HEK293 (cell line): ENCODE data around the gene RNF223.

Source experiments
- CTCF ChIA-PET: fragments of 350-600 bp; formaldehyde crosslinking; extraction: SDS; loops from one replicate; lab custom pipeline; 2021; ENCODE audit warnings: antibody characterized with exemption; lab: Yijun Ruan, JAX
- POLR2A ChIA-PET: fragments of 300-600 bp; formaldehyde crosslinking; extraction: SDS; loops from one replicate; lab custom pipeline; 2020; ENCODE audit warnings: antibody characterized with exemption, inconsistent platforms; lab: Yijun Ruan, JAX
- H3K27ac ChIP-seq: fragments of 200-500 bp; sonication (Bioruptor generic); 2 replicates; pipeline ENCODE4 v1.5.1; 2014; ENCODE audit warnings: low read depth, low read length, control low read depth, inconsistent platforms; ENCODE audit errors: extremely low read depth
- H3K36me3 ChIP-seq, 2 experiments: fragments of 200-500 bp in 1 of 2; sonication (Bioruptor generic) in 1 of 2; 1 replicate in 1 of 2; 2 replicates in 1 of 2; pipeline ENCODE4 v1.5.1; 2014 to 2017; ENCODE audit warnings: inconsistent platforms in 2 of 2, low read length in 2 of 2; ENCODE audit not compliant: control insufficient read depth in 2 of 2, insufficient read depth in 1 of 2
- H3K4me1 ChIP-seq: fragments of 200-500 bp; sonication (Bioruptor generic); 2 replicates; pipeline ENCODE4 v1.5.1; 2014; ENCODE audit warnings: mild to moderate bottlenecking, low read length, inconsistent platforms; ENCODE audit not compliant: control insufficient read depth, insufficient read depth
- H3K4me3 ChIP-seq: 2 replicates; pipeline ENCODE4 v1.5.1; 2011; ENCODE audit warnings: low read depth, mild to moderate bottlenecking, control low read depth, low read length, moderate library complexity
- H3K9me3 ChIP-seq: fragments of 200-500 bp; sonication (Bioruptor generic); 2 replicates; pipeline ENCODE4 v1.5.1; 2014; ENCODE audit warnings: low read depth, low read length, inconsistent platforms; ENCODE audit not compliant: control insufficient read depth, insufficient read depth
- KLF16 ChIP-seq: fragments of 450-650 bp; formaldehyde crosslinking; IDR thresholded peaks from 2 replicates; pipeline ENCODE4 v1.5.1; 2017; ENCODE audit warnings: missing biosample characterization, missing genetic modification characterization
- MEIS1 ChIP-seq: sonication (generic); formaldehyde crosslinking; IDR thresholded peaks from 2 replicates; pipeline ENCODE4 v1.8.1; 2022; ENCODE audit warnings: missing genetic modification reagents, mild to moderate bottlenecking, borderline replicate concordance
- SCRT1 ChIP-seq: fragments of 450-650 bp; formaldehyde crosslinking; IDR thresholded peaks from 2 replicates; pipeline ENCODE4 v1.5.1; 2016; ENCODE audit warnings: missing biosample characterization, missing genetic modification characterization, borderline replicate concordance
- SCRT2 ChIP-seq: fragments of 450-650 bp; formaldehyde crosslinking; IDR thresholded peaks from 2 replicates; pipeline ENCODE4 v1.5.1; 2016; ENCODE audit warnings: missing biosample characterization, missing genetic modification characterization
- TCF7L2 ChIP-seq: IDR thresholded peaks from 2 replicates; pipeline ENCODE4 v1.6.1; 2011; ENCODE audit warnings: low read depth, mild to moderate bottlenecking, inconsistent platforms, low read length, moderate library complexity, borderline replicate concordance
- TSHZ1 ChIP-seq: fragments of 450-650 bp; formaldehyde crosslinking; IDR thresholded peaks from 2 replicates; pipeline ENCODE4 v1.5.1; 2016; ENCODE audit warnings: missing biosample characterization, missing genetic modification characterization, borderline replicate concordance
- ZNF133 ChIP-seq: fragments of 450-650 bp; formaldehyde crosslinking; IDR thresholded peaks from 2 replicates; pipeline ENCODE4 v1.5.1; 2016; ENCODE audit warnings: missing biosample characterization, missing genetic modification characterization
- ZNF140 ChIP-seq: fragments of 450-650 bp; formaldehyde crosslinking; IDR thresholded peaks from 2 replicates; pipeline ENCODE4 v1.5.1; 2016; ENCODE audit warnings: missing biosample characterization, missing genetic modification characterization
- ZNF26 ChIP-seq: fragments of 450-650 bp; formaldehyde crosslinking; IDR thresholded peaks from 2 replicates; pipeline ENCODE4 v1.5.1; 2016; ENCODE audit warnings: missing biosample characterization, missing genetic modification characterization
- ZNF341 ChIP-seq: fragments of 450-650 bp; formaldehyde crosslinking; IDR thresholded peaks from 2 replicates; pipeline ENCODE4; 2016; ENCODE audit warnings: low read depth, missing biosample characterization, missing genetic modification characterization
- ZNF366 ChIP-seq: fragments of 450-650 bp; formaldehyde crosslinking; conservative IDR thresholded peaks from 2 replicates; pipeline ENCODE4 v1.5.1; 2016; ENCODE audit warnings: missing biosample characterization, missing genetic modification characterization
- ZNF391 ChIP-seq: fragments of 450-650 bp; formaldehyde crosslinking; IDR thresholded peaks from 2 replicates; pipeline ENCODE4 v1.5.1; 2016; ENCODE audit warnings: low read depth, missing biosample characterization, missing genetic modification characterization, borderline replicate concordance
- ZNF510 ChIP-seq: fragments of 450-650 bp; formaldehyde crosslinking; IDR thresholded peaks from 2 replicates; pipeline ENCODE4 v1.5.1; 2018; ENCODE audit warnings: mild to moderate bottlenecking, missing genetic modification characterization, missing biosample characterization; ENCODE audit not compliant: insufficient replicate concordance
- ZNF561 ChIP-seq: fragments of 450-650 bp; IDR thresholded peaks from 2 replicates; pipeline ENCODE4 v1.5.1; 2018; ENCODE audit warnings: missing biosample characterization, missing genetic modification characterization, borderline replicate concordance
- ZNF768 ChIP-seq: fragments of 450-650 bp; formaldehyde crosslinking; IDR thresholded peaks from 2 replicates; pipeline ENCODE4 v1.5.1; 2018; ENCODE audit warnings: missing biosample characterization, mild to moderate bottlenecking, missing genetic modification characterization
- ZNF776 ChIP-seq: fragments of 450-650 bp; formaldehyde crosslinking; IDR thresholded peaks from 2 replicates; pipeline ENCODE4 v1.5.0; 2017; ENCODE audit warnings: missing biosample characterization, missing genetic modification characterization, borderline replicate concordance
- ZSCAN30 ChIP-seq: fragments of 450-650 bp; IDR thresholded peaks from 2 replicates; pipeline ENCODE4 v1.5.1; 2018; ENCODE audit warnings: missing biosample characterization, mild to moderate bottlenecking, missing genetic modification characterization, moderate library complexity
- TF ChIP-seq, protein P1 (sequence below): fragments of 450-650 bp; formaldehyde crosslinking; IDR thresholded peaks from 2 replicates; pipeline ENCODE4 v1.5.1; 2016; ENCODE audit warnings: missing biosample characterization, missing genetic modification characterization
- TF ChIP-seq, protein P2 (sequence below): fragments of 450-650 bp; formaldehyde crosslinking; IDR thresholded peaks from 2 replicates; pipeline ENCODE4 v1.5.1; 2016; ENCODE audit warnings: missing biosample characterization, missing genetic modification characterization, low read depth
- TF ChIP-seq, protein P3 (sequence below): fragments of 450-650 bp; formaldehyde crosslinking; IDR thresholded peaks from 2 replicates; pipeline ENCODE4 v1.5.1; 2017; ENCODE audit warnings: missing biosample characterization, missing genetic modification characterization
- TF ChIP-seq, protein P4 (sequence below): fragments of 450-650 bp; formaldehyde crosslinking; IDR thresholded peaks from 2 replicates; pipeline ENCODE4 v1.5.1; 2017; ENCODE audit warnings: missing biosample characterization, missing genetic modification characterization

Gene RNF223

GRCh38 chr1:1048765-1049164, 25.3 kb downstream of the RNF223 start (continued):
- TF ChIP-seq SCRT1 (tag by site-specific recombination) (no peak), TCF7L2 (no peak), ZNF133 (no peak)

- no peaks in the 10 kb centered on the region for H3K9me3 ChIP-seq
- no peak overlapping the region for H3K4me3 ChIP-seq
- H3K36me3 ChIP-seq: peaks cover 0 to 81% of the 10 kb centered on the region in 2 experiments; a peak in 1 of 3 replicates
- TF ChIP-seq MEIS1 (CRISPR knock-in tag) (no peak), ZNF561 (tag by site-specific recombination) (no peak), ZNF391 (no peak), ZSCAN30 (no peak), ZNF366 (tag by site-specific recombination) (no peak), ZNF341 (no peak), TSHZ1 (tag by site-specific recombination) (no peak), ZNF776 (tag by site-specific recombination) (no peak), ZNF510 (tag by site-specific recombination) (no peak), KLF16 (no peak), ZNF140 (no peak), ZNF26 (tag by site-specific recombination) (no peak), SCRT2 (tag by site-specific recombination) (no peak), ZNF768 (tag by site-specific recombination) (no peak)
- TF ChIP-seq, protein P1, sequence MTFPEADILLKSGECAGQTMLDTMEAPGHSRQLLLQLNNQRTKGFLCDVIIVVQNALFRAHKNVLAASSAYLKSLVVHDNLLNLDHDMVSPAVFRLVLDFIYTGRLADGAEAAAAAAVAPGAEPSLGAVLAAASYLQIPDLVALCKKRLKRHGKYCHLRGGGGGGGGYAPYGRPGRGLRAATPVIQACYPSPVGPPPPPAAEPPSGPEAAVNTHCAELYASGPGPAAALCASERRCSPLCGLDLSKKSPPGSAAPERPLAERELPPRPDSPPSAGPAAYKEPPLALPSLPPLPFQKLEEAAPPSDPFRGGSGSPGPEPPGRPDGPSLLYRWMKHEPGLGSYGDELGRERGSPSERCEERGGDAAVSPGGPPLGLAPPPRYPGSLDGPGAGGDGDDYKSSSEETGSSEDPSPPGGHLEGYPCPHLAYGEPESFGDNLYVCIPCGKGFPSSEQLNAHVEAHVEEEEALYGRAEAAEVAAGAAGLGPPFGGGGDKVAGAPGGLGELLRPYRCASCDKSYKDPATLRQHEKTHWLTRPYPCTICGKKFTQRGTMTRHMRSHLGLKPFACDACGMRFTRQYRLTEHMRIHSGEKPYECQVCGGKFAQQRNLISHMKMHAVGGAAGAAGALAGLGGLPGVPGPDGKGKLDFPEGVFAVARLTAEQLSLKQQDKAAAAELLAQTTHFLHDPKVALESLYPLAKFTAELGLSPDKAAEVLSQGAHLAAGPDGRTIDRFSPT (tag by site-specific recombination): no peak
- TF ChIP-seq, protein P2, sequence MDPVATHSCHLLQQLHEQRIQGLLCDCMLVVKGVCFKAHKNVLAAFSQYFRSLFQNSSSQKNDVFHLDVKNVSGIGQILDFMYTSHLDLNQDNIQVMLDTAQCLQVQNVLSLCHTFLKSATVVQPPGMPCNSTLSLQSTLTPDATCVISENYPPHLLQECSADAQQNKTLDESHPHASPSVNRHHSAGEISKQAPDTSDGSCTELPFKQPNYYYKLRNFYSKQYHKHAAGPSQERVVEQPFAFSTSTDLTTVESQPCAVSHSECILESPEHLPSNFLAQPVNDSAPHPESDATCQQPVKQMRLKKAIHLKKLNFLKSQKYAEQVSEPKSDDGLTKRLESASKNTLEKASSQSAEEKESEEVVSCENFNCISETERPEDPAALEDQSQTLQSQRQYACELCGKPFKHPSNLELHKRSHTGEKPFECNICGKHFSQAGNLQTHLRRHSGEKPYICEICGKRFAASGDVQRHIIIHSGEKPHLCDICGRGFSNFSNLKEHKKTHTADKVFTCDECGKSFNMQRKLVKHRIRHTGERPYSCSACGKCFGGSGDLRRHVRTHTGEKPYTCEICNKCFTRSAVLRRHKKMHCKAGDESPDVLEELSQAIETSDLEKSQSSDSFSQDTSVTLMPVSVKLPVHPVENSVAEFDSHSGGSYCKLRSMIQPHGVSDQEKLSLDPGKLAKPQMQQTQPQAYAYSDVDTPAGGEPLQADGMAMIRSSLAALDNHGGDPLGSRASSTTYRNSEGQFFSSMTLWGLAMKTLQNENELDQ: no peak
- TF ChIP-seq, protein P3, sequence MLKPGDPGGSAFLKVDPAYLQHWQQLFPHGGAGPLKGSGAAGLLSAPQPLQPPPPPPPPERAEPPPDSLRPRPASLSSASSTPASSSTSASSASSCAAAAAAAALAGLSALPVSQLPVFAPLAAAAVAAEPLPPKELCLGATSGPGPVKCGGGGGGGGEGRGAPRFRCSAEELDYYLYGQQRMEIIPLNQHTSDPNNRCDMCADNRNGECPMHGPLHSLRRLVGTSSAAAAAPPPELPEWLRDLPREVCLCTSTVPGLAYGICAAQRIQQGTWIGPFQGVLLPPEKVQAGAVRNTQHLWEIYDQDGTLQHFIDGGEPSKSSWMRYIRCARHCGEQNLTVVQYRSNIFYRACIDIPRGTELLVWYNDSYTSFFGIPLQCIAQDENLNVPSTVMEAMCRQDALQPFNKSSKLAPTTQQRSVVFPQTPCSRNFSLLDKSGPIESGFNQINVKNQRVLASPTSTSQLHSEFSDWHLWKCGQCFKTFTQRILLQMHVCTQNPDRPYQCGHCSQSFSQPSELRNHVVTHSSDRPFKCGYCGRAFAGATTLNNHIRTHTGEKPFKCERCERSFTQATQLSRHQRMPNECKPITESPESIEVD: no peak
- TF ChIP-seq, protein P4, sequence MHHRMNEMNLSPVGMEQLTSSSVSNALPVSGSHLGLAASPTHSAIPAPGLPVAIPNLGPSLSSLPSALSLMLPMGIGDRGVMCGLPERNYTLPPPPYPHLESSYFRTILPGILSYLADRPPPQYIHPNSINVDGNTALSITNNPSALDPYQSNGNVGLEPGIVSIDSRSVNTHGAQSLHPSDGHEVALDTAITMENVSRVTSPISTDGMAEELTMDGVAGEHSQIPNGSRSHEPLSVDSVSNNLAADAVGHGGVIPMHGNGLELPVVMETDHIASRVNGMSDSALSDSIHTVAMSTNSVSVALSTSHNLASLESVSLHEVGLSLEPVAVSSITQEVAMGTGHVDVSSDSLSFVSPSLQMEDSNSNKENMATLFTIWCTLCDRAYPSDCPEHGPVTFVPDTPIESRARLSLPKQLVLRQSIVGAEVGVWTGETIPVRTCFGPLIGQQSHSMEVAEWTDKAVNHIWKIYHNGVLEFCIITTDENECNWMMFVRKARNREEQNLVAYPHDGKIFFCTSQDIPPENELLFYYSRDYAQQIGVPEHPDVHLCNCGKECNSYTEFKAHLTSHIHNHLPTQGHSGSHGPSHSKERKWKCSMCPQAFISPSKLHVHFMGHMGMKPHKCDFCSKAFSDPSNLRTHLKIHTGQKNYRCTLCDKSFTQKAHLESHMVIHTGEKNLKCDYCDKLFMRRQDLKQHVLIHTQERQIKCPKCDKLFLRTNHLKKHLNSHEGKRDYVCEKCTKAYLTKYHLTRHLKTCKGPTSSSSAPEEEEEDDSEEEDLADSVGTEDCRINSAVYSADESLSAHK (tag by site-specific recombination): no peak
- no peaks in the 10 kb centered on the region for H3K4me1 ChIP-seq
- ChIA-PET POLR2A (no interaction called here), CTCF (interaction anchor here (0.7 kb wide), 1 partner anchor 23 kb away, joined by 3 read pairs; no protein-coding TSS in a partner anchor)
- H3K27ac ChIP-seq: no peak overlapping the region
Observed at GRCh38 chr1:1047963-1048362, 26.1 kb downstream of the RNF223 start.
